Kidney epithelial cell (primary cell): ENCODE data around the gene CLIC5. TPM values are rescaled to one million over a fixed set of nuclear protein-coding genes. Genes with fewer than 3 reads are reported as not detected.

Experiments
- DNase-seq: peaks from one replicate; pipeline ENCODE4 v3.0.0-alpha.2; 2010; ENCODE audit warnings: low read depth
- H3K27me3 ChIP-seq: 2 replicates; pipeline ENCODE4 v1.6.0; 2011; ENCODE audit warnings: low read length; ENCODE audit not compliant: control insufficient read depth, insufficient read depth
- H3K36me3 ChIP-seq: 2 replicates; pipeline ENCODE4 v1.5.1; 2011; ENCODE audit warnings: low read length; ENCODE audit not compliant: control insufficient read depth, insufficient read depth
- H3K4me3 ChIP-seq: 2 replicates; pipeline ENCODE4 v1.5.1; 2011; ENCODE audit warnings: low read depth, mild to moderate bottlenecking, control low read depth, low read length
- CTCF ChIP-seq: IDR thresholded peaks from 2 replicates; pipeline ENCODE4 v1.5.1; 2011; ENCODE audit warnings: mild to moderate bottlenecking, moderate library complexity, low read length, control low read depth, inconsistent platforms; ENCODE audit not compliant: insufficient read depth, poor library complexity, severe bottlenecking
- total RNA-seq: library from RNA; depleted of rRNA; stranded (reverse); fragments of >200 nt; gene quantifications from 2 replicates; pipeline ENCODE4 v1.2.3, GENCODE V29; 2015

The CLIC5 gene
- total RNA-seq, 1 donor from 2014 or later: 3.2 TPM

- no peak for TF ChIP-seq CTCF
- Histone ChIP-seq H3K36me3 (no peaks in the 10 kb centered on the region), H3K4me3 (no peak overlapping the region), H3K27me3 (no peaks in the 10 kb centered on the region)
- DNase-seq: no peak
Observed at GRCh38 chr6:46057792-46058191, 42.1 kb upstream of the CLIC5 start.

- no peak for DNase-seq
- Histone ChIP-seq H3K27me3 (no peaks in the 10 kb centered on the region), H3K36me3 (no peaks in the 10 kb centered on the region), H3K4me3 (no peak overlapping the region)
- no peak for TF ChIP-seq CTCF
Observed at GRCh38 chr6:46056906-46057529, 41.4 kb upstream of the CLIC5 start.

- Histone ChIP-seq H3K27me3 (no peaks in the 10 kb centered on the region), H3K36me3 (no peaks in the 10 kb centered on the region), H3K4me3 (no peak overlapping the region)
- DNase-seq: no peak
- no peak for TF ChIP-seq CTCF
Observed at GRCh38 chr6:46054516-46054915, 38.9 kb upstream of the CLIC5 start.

- DNase-seq: no peak
- Histone ChIP-seq H3K4me3 (no peak overlapping the region), H3K27me3 (no peaks in the 10 kb centered on the region), H3K36me3 (no peaks in the 10 kb centered on the region)
- no peak for TF ChIP-seq CTCF
Observed at GRCh38 chr6:46053039-46053933, 37.6 kb upstream of the CLIC5 start.

- Histone ChIP-seq H3K27me3 (no peaks in the 10 kb centered on the region), H3K36me3 (no peaks in the 10 kb centered on the region), H3K4me3 (no peak overlapping the region)
- no peak for DNase-seq
- no peak for TF ChIP-seq CTCF
Observed at GRCh38 chr6:46052479-46052878, 36.8 kb upstream of the CLIC5 start.
